Right lobe of liver (tissue), 6 donors: ENCODE measurements around the gene ZNF521. TPM values are rescaled to one million over a fixed set of nuclear protein-coding genes. Genes with fewer than 3 reads are reported as not detected.

Experiments used
- ATAC-seq, 4 donors: fragments of 200-7000 bp; cut with Tn5 transposase; one replicate each; pipeline ENCODE4 v1.9.1; 2020; ENCODE audit warnings: mild to moderate bottlenecking in 4 of 4, moderate library complexity in 4 of 4
- DNase-seq, 3 donors: peaks; one replicate each; pipeline ENCODE4 v3.0.0-alpha.2; 2020
- H3K27ac ChIP-seq, 3 donors: fragments of 200-600 bp; one replicate each; pipeline ENCODE4 v1.8.0; 2022
- H3K27me3 ChIP-seq, 2 donors: fragments of 200-600 bp; one replicate each; pipeline ENCODE4 v1.8.0; 2022
- H3K36me3 ChIP-seq, 4 donors: fragments of 200-600 bp; sonication (generic) in 1 of 4; one replicate each; pipeline versions ENCODE4 v1.5.1 to v1.8.0; 2017 to 2022; ENCODE audit warnings: control low read depth in 1 of 4
- H3K4me1 ChIP-seq, 4 donors: fragments of 200-600 bp; sonication (generic) in 1 of 4; one replicate each; pipeline versions ENCODE4 v1.5.1 to v1.8.0; 2017 to 2022; ENCODE audit warnings: control low read depth in 1 of 4
- H3K4me3 ChIP-seq, 3 donors: fragments of 200-600 bp; one replicate each; pipeline ENCODE4 v1.8.0; 2022
- H3K9me3 ChIP-seq, 4 donors: fragments of 200-600 bp; sonication (generic) in 1 of 4; one replicate each; pipeline versions ENCODE4 v1.5.1 to v1.8.0; 2017 to 2022; ENCODE audit warnings: control low read depth in 1 of 4
- POLR2A ChIP-seq: fragments of 450-650 bp; IDR thresholded peaks from one replicate; pipeline ENCODE4 v1.6.1; 2017; ENCODE audit warnings: antibody characterized with exemption, mild to moderate bottlenecking
- WGBS: methylation state at CpG from one replicate; pipeline ENCODE4 v1.1.6; 2018; ENCODE audit warnings: low coverage, low lambda C conversion rate; ENCODE audit not compliant: insufficient coverage; ENCODE audit errors: missing lambda C conversion rate; 5-methylcytosine and 5-hydroxymethylcytosine counted together
- intact Hi-C, 2 donors: fragments of 100-400 bp; cut with DNase I; formaldehyde crosslinking; loops; one replicate each; pipeline versions ENCODE4 v1.11.2 to v1.14.1; 2022
- total RNA-seq, 6 experiments: library from RNA; depleted of rRNA in 2 of 6; stranded (reverse); fragments of >200 nt in 2 of 6; fragmentation: NEBNext Ultra II Directional in 3 of 6; extraction: Animal tissue kit (Norgen Biotek cat#: 25700) in 3 of 6; gene quantifications; one replicate each; pipeline versions ENCODE4 v1.1.0 to v1.2.4, GENCODE V29; 2016 to 2023
- TF ChIP-seq, protein P1 (sequence below), 4 donors: fragments of 200-600 bp in 3 of 4; fragments of 450-650 bp in 1 of 4; IDR thresholded peaks; one replicate each; pipeline versions ENCODE4 v1.5.1 to v1.8.0; 2016 to 2022; ENCODE audit warnings: antibody characterized with exemption in 4 of 4, mild to moderate bottlenecking in 2 of 4
- donor health status: DM: no; HTN: yes; CAD: no.
- donor health status: DM: no; HTN: no; CAD: no.
- donor health status: DM: no; HTN: no; CAD: no.
- donor health status: DM: no; HTN: yes; CAD: no.
- donor health status: DM: no; HTN: yes; CAD: no.

ZNF521 gene
- total RNA-seq, 6 experiments from 2014 or later: 0.31 to 2.9 (median 1.3) TPM

GRCh38 chr18:25332002-25332401 lies 20.0 kb downstream of the ZNF521 start:
- Histone ChIP-seq H3K9me3 (no peaks in the 10 kb centered on the region), H3K4me3 (no peak overlapping the region), H3K27ac (no peak overlapping the region), H3K4me1 (no peaks in the 10 kb centered on the region), H3K36me3 (no peaks in the 10 kb centered on the region), H3K27me3 (no peaks in the 10 kb centered on the region)
- DNase-seq (no peak), ATAC-seq (no peak)
- intact Hi-C loops: no loop called here
- TF ChIP-seq POLR2A: no peak
- TF ChIP-seq, protein P1, sequence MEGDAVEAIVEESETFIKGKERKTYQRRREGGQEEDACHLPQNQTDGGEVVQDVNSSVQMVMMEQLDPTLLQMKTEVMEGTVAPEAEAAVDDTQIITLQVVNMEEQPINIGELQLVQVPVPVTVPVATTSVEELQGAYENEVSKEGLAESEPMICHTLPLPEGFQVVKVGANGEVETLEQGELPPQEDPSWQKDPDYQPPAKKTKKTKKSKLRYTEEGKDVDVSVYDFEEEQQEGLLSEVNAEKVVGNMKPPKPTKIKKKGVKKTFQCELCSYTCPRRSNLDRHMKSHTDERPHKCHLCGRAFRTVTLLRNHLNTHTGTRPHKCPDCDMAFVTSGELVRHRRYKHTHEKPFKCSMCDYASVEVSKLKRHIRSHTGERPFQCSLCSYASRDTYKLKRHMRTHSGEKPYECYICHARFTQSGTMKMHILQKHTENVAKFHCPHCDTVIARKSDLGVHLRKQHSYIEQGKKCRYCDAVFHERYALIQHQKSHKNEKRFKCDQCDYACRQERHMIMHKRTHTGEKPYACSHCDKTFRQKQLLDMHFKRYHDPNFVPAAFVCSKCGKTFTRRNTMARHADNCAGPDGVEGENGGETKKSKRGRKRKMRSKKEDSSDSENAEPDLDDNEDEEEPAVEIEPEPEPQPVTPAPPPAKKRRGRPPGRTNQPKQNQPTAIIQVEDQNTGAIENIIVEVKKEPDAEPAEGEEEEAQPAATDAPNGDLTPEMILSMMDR (IDR thresholded peaks at IDR 0.05): no peak

DNA sequence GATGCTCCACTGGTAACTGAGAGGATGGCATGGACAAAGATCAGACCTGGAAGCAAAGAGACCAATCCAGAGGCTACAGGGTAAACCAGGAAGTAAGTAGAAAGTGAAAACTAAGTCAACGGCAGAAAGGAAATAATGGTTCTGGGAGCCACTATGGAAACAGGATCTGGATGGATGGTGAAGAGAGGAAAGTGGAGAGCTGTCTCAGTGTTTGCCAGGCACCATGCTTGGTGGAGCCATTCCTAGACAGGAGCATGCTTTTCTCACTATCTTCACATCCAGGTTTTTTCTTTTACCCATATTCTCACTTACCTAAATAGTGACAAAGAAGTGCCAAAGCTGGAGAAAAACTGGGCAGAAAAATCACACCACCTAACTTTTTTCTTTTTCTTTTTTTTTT lies 22.2 kb downstream of the ZNF521 start:
- Histone ChIP-seq H3K4me1 (no peaks in the 10 kb centered on the region), H3K36me3 (no peaks in the 10 kb centered on the region), H3K27me3 (no peaks in the 10 kb centered on the region), H3K4me3 (no peak overlapping the region), H3K27ac (no peak overlapping the region), H3K9me3 (no peaks in the 10 kb centered on the region)
- ATAC-seq: no peak
- WGBS: 56% methylated on average over 1 of the region's 1 CpG
- DNase-seq: no peak
- no peak for TF ChIP-seq POLR2A
- TF ChIP-seq, protein P1 (IDR thresholded peaks at IDR 0.05): no peak
- intact Hi-C loops: no loop called here

GRCh38 chr18:25327584-25327983 lies 24.4 kb downstream of the ZNF521 start:
- ATAC-seq (no peak), DNase-seq (no peak)
- Histone ChIP-seq H3K4me3 (no peak overlapping the region), H3K4me1 (no peaks in the 10 kb centered on the region), H3K36me3 (no peaks in the 10 kb centered on the region), H3K27me3 (no peaks in the 10 kb centered on the region), H3K27ac (no peak overlapping the region), H3K9me3 (no peaks in the 10 kb centered on the region)
- intact Hi-C loops: no loop called here
- TF ChIP-seq POLR2A: no peak
- TF ChIP-seq, protein P1 (IDR thresholded peaks at IDR 0.05): no peak
- 40% methylated on average over 9 of the region's 9 CpGs for WGBS

GRCh38 chr18:25326361-25326952 lies 25.5 kb downstream of the ZNF521 start:
- H3K9me3 ChIP-seq: no peaks in the 10 kb centered on the region
- H3K27ac ChIP-seq: no peak overlapping the region
- no peaks in the 10 kb centered on the region for H3K27me3 ChIP-seq
- TF ChIP-seq POLR2A: no peak
- TF ChIP-seq, protein P1 (IDR thresholded peaks at IDR 0.05): no peak
- H3K4me3 ChIP-seq: no peak overlapping the region
- WGBS: 49% methylated on average over 4 of the region's 4 CpGs
- no peaks in the 10 kb centered on the region for H3K4me1 ChIP-seq
- DNase-seq: no peak
- intact Hi-C loops: no loop called here
- no peak for ATAC-seq
- H3K36me3 ChIP-seq: no peaks in the 10 kb centered on the region

DNA sequence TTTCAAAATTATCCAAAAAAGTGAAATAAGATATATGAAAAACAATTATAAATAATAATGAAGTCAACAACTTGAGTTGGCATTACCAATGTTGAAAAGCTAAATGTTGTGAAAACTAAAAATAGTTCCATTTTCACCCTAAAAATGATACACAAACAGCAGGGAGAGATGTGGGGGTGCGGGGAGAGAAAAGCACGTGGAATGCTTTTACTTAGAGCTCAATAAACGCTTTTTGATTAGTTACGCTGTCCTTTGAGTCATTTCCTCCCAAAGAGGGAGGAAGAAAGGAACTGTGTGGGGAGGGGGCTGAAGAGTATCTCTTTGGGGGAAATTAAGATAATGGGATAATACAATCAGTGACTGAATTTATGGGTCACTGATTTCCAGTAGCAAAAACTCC lies 29.2 kb downstream of the ZNF521 start:
- ATAC-seq: no peak
- H3K4me1 ChIP-seq: no peaks in the 10 kb centered on the region
- no peak overlapping the region for H3K4me3 ChIP-seq
- H3K27ac ChIP-seq: no peak overlapping the region
- WGBS: 51% methylated on average over 4 of the region's 4 CpGs
- H3K27me3 ChIP-seq: no peaks in the 10 kb centered on the region
- H3K9me3 ChIP-seq: no peaks in the 10 kb centered on the region
- intact Hi-C loops: no loop called here
- DNase-seq: no peak
- no peak for TF ChIP-seq POLR2A
- TF ChIP-seq, protein P1 (IDR thresholded peaks at IDR 0.05): no peak
- no peaks in the 10 kb centered on the region for H3K36me3 ChIP-seq
